Heart left ventricle (tissue), 16 donors: ENCODE results near the gene CKM. TPM values are rescaled to one million over a fixed set of nuclear protein-coding genes. Genes with fewer than 3 reads are reported as not detected.

Experiments
- ATAC-seq, 4 donors: fragments of 200-7000 bp; cut with Tn5 transposase; one replicate each; pipeline ENCODE4 v1.9.1; 2020 to 2022; ENCODE audit warnings: moderate library complexity in 4 of 4, mild to moderate bottlenecking in 3 of 4, moderate number of reproducible peaks in 1 of 4
- DNase-seq, 5 donors: peaks; one replicate each; pipeline ENCODE4 v3.0.0-alpha.2; 2020
- H3K27ac ChIP-seq, 12 donors: fragments of 200-600 bp; sonication (generic) in 4 of 12; one replicate each; pipeline versions ENCODE4 v1.5.0 to v1.8.0; 2016 to 2022; ENCODE audit warnings: mild to moderate bottlenecking in 2 of 12
- H3K27me3 ChIP-seq, 9 donors: fragments of 200-600 bp; sonication (generic) in 2 of 9; one replicate each; pipeline versions ENCODE4 v1.5.1 to v1.8.0; 2016 to 2022; ENCODE audit warnings: mild to moderate bottlenecking in 3 of 9
- H3K36me3 ChIP-seq, 9 donors: fragments of 200-600 bp; sonication (generic) in 2 of 9; one replicate each; pipeline versions ENCODE4 v1.5.0 to v1.8.0; 2018 to 2022; ENCODE audit warnings: mild to moderate bottlenecking in 2 of 9
- H3K4me1 ChIP-seq, 12 donors: fragments of 200-600 bp; sonication (generic) in 4 of 12; one replicate each; pipeline versions ENCODE4 v1.5.0 to v1.8.0; 2016 to 2022; ENCODE audit warnings: mild to moderate bottlenecking in 3 of 12
- H3K4me3 ChIP-seq, 12 donors: fragments of 200-600 bp; sonication (generic) in 4 of 12; one replicate each; pipeline versions ENCODE4 v1.5.0 to v1.8.0; 2017 to 2022; ENCODE audit warnings: mild to moderate bottlenecking in 9 of 12, moderate library complexity in 4 of 12
- H3K9me3 ChIP-seq, 12 donors: fragments of 200-600 bp; sonication (generic) in 4 of 12; one replicate each; pipeline versions ENCODE4 v1.5.0 to v1.8.0; 2016 to 2022; ENCODE audit warnings: mild to moderate bottlenecking in 1 of 12
- POLR2A ChIP-seq, 2 donors: fragments of 450-650 bp; IDR thresholded peaks; one replicate each; pipeline ENCODE4 v1.6.1; 2017; ENCODE audit warnings: antibody characterized with exemption in 2 of 2, mild to moderate bottlenecking in 2 of 2, moderate library complexity in 2 of 2
- WGBS, 4 donors: extraction: QIAGEN DNeasy Blood & Tissue Kit in 2 of 4; methylation state at CpG; one replicate each; pipeline versions ENCODE4 v1.1.5 to v1.1.7; 2013 to 2018; 5-methylcytosine and 5-hydroxymethylcytosine counted together
- intact Hi-C, 10 donors: fragments of 100-400 bp; cut with DNase I; formaldehyde crosslinking; loops; one replicate each; pipeline versions ENCODE4 v1.11.1 to v1.14.2; 2022
- polyA plus RNA-seq, 2 donors: library from polyadenylated mRNA; stranded (reverse); fragments of 200-250 nt; gene quantifications; one replicate each; pipeline ENCODE4 v1.2.3, GENCODE V29; 2013
- total RNA-seq, 9 donors: library from RNA; depleted of rRNA in 2 of 9; stranded (reverse); fragments of >200 nt in 2 of 9; fragmentation: NEBNext Ultra II Directional in 3 of 9; extraction: Animal tissue kit (Norgen Biotek cat#: 25700) in 3 of 9; gene quantifications; one replicate each; pipeline versions ENCODE4 v1.1.0 to v1.2.4, GENCODE V29; 2016 to 2023
- TF ChIP-seq, protein P1 (sequence below), 12 donors: fragments of 200-600 bp; sonication (generic) in 4 of 12; IDR thresholded peaks; one replicate each; pipeline versions ENCODE4 v1.5.0 to v1.8.0; 2018 to 2022; ENCODE audit warnings: antibody characterized with exemption in 12 of 12, mild to moderate bottlenecking in 5 of 12
- donor health status: ischemic (EF 13 %, LVEDD 7.1; RV severe dilation, severe dysfunction).
- donor health status: healthy with polysubstance abuse.
- donor health status: DM: no; HTN: yes; CAD: no.
- donor health status: DM: no; HTN: no; CAD: no.
- donor health status: ischemic (EF 25% LVEDD 6.9; RV normal size, moderate dysfunction).
- donor health status: ischemic (EF 25% LVEDD 5.7; RV mildly dilated, moderate dysfunction).
- donor health status: healthy.
- donor health status: DM: yes; HTN: yes; CAD: no.
- donor health status: ischemic (EF 35%, LVEDD 5.7; RV mildly dilated, moderate dysfunction).
- donor health status: nonischemic (EF 11% LVEDD 7.7; RV severe dilation, severe dysfunction).
- donor health status: DM: yes; HTN: yes; CAD: no.
- donor health status: PGD.
- donor health status: ischemic (EF 29% LVEDD 5.4; RV normal size, mild dysfunction).
- donor health status: nonischemic (EF 23%, LVEDD 6.1; RV moderate dilation, normal function).

The CKM gene
- total and polyA plus RNA-seq, 11 donors = 1,885 to 11,128 (median 3,786) TPM

DNA sequence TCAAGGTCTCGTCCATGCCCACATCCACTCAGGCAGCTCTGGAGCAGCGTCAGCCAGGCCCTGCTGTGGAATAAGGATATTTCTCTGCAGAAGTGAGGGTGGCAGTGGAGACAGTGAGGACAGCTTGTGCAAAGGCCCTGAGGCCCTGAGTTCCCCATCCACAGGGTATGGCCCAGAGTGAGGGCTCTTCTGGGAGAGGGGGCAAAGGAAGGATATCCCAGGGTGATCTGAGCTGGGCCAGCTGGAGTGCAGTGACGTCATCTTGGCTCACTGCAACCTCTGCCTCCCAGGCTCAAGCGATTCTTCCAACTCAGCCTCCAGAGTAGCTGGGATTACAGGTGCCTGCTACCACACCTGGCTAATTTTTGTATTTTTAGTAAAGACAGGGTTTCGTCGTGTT lies 60.1 kb downstream of the CKM start:
- no peak for TF ChIP-seq POLR2A (IDR thresholded peaks at IDR 0.05)
- TF ChIP-seq, protein P1, sequence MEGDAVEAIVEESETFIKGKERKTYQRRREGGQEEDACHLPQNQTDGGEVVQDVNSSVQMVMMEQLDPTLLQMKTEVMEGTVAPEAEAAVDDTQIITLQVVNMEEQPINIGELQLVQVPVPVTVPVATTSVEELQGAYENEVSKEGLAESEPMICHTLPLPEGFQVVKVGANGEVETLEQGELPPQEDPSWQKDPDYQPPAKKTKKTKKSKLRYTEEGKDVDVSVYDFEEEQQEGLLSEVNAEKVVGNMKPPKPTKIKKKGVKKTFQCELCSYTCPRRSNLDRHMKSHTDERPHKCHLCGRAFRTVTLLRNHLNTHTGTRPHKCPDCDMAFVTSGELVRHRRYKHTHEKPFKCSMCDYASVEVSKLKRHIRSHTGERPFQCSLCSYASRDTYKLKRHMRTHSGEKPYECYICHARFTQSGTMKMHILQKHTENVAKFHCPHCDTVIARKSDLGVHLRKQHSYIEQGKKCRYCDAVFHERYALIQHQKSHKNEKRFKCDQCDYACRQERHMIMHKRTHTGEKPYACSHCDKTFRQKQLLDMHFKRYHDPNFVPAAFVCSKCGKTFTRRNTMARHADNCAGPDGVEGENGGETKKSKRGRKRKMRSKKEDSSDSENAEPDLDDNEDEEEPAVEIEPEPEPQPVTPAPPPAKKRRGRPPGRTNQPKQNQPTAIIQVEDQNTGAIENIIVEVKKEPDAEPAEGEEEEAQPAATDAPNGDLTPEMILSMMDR (IDR thresholded peaks at IDR 0.05) = no peak
- no peak overlapping the region for H3K4me3 ChIP-seq
- peaks cover 0 to 36% (median 17%) of the 10 kb centered on the region in 9 donors for H3K36me3 ChIP-seq
- ATAC-seq (no peak), DNase-seq (no peak)
- no peaks in the 10 kb centered on the region for H3K9me3 ChIP-seq
- 85 to 97% (median 89%) methylated on average over 6 of the region's 6 CpGs for WGBS, 4 donors
- H3K27me3 ChIP-seq = no peaks in the 10 kb centered on the region
- no peaks in the 10 kb centered on the region for H3K4me1 ChIP-seq
- intact Hi-C loops = no loop called here
- no peak overlapping the region for H3K27ac ChIP-seq

GRCh38 chr19:45258862-45259261 lies 63.8 kb downstream of the CKM start:
- DNase-seq (no peak), ATAC-seq (no peak)
- WGBS, 4 donors = 96 to 100% (median 97%) methylated on average over 7 to 19 of the region's 19 CpGs

DNA sequence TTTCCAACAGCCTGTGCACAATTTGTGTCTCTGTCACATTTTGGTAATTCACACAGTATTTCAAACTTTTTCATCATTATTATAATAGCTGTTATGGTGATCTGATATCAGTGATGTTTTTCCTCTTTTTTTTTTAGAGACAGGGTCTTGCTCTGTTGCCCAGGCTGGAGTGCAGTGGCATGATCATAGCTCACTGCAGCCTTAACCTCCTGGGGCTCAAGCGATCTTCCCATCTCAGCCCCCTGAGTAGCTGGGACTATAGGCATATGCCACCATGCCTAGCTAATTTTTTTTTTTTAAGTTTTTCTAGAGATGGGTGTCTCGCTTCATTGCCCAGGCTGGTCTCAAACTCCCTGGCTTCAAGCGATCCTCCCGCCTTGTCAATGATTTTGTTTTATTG lies 65.8 kb downstream of the CKM start:
- WGBS, 4 donors = 92 to 98% (median 95%) methylated on average over 4 of the region's 4 CpGs
- ATAC-seq = no peak
- no peaks in the 10 kb centered on the region for H3K27me3 ChIP-seq

More at GRCh38 chr19:45258862-45259261, 63.8 kb downstream of the CKM start:
- Histone ChIP-seq H3K4me1 (peaks cover 0 to 7% (median 3%) of the 10 kb centered on the region in 12 donors), H3K36me3 (peaks cover 0 to 21% (median 5%) of the 10 kb centered on the region in 9 donors), H3K27me3 (no peaks in the 10 kb centered on the region), H3K9me3 (no peaks in the 10 kb centered on the region), H3K27ac (no peak overlapping the region), H3K4me3 (no peak overlapping the region)
- intact Hi-C loops = no loop called here
- TF ChIP-seq POLR2A (IDR thresholded peaks at IDR 0.05) = no peak
- TF ChIP-seq, protein P1 (IDR thresholded peaks at IDR 0.05) = no peak

More for the DNA sequence above, 65.8 kb downstream of the CKM start:
- H3K9me3 ChIP-seq = no peaks in the 10 kb centered on the region
- no peak for DNase-seq
- H3K36me3 ChIP-seq = peaks cover 0 to 13% (median 3%) of the 10 kb centered on the region in 9 donors
- H3K4me3 ChIP-seq = no peak overlapping the region
- peaks cover 0 to 28% (median 19%) of the 10 kb centered on the region in 12 donors for H3K4me1 ChIP-seq
- no peak overlapping the region for H3K27ac ChIP-seq
- TF ChIP-seq, protein P1 (IDR thresholded peaks at IDR 0.05) = no peak
- no peak for TF ChIP-seq POLR2A (IDR thresholded peaks at IDR 0.05)
- intact Hi-C loops = no loop called here

Other genes starting within 250 kb of the CKM start
- 1 to 10 TPM in 1 of 9 donors, under 1 TPM in 6, not detected in 2; 0.16 to 1.2 (median 0.36) TPM for gene ZNF296, start 246.4 kb downstream of the CKM start, total RNA-seq
- under 1 TPM; 0.19 to 0.46 TPM for gene ZNF296, start 246.4 kb downstream of the CKM start, polyA plus RNA-seq
- gene GEMIN7, start 243.6 kb downstream of the CKM start, total RNA-seq = 10 to 100 TPM; 11.4 to 22.0 (median 17.0) TPM
- gene GEMIN7, start 243.6 kb downstream of the CKM start, polyA plus RNA-seq = 10 to 100 TPM; 25.0 to 40.8 TPM
- 10 to 100 TPM; 16.0 to 33.7 (median 17.1) TPM for gene PPP1R37, start 229.7 kb downstream of the CKM start, total RNA-seq
- gene PPP1R37, start 229.7 kb downstream of the CKM start, polyA plus RNA-seq = 10 to 100 TPM; 24.0 to 27.9 TPM
- gene NKPD1, start 161.9 kb downstream of the CKM start, total RNA-seq = under 1 TPM in 3 of 9 donors, not detected in 6; 0.09 to 0.28 (median 0.09) TPM
- under 1 TPM in 1 of 2 donors, not detected in 1; 0.18 TPM for gene NKPD1, start 161.9 kb downstream of the CKM start, polyA plus RNA-seq
- gene TRAPPC6A, start 144.6 kb downstream of the CKM start, total RNA-seq = 10 to 100 TPM in 8 of 9 donors, 1 to 10 TPM in 1; 7.7 to 22.8 (median 18.6) TPM
- 10 to 100 TPM; 12.3 to 19.2 TPM for gene TRAPPC6A, start 144.6 kb downstream of the CKM start, polyA plus RNA-seq
- gene BLOC1S3, start 144.1 kb downstream of the CKM start, total RNA-seq = 1 to 10 TPM; 2.9 to 8.1 (median 4.8) TPM
- 1 to 10 TPM; 2.0 to 8.0 TPM for gene BLOC1S3, start 144.1 kb downstream of the CKM start, polyA plus RNA-seq
- 1 to 10 TPM in 4 of 9 donors, under 1 TPM in 5; 0.32 to 2.5 (median 0.85) TPM for gene EXOC3L2, start 77.5 kb downstream of the CKM start, total RNA-seq
- gene EXOC3L2, start 77.5 kb downstream of the CKM start, polyA plus RNA-seq = 1 to 10 TPM in 1 of 2 donors, under 1 TPM in 1; 0.88 to 1.3 TPM
- gene MARK4, start 71.6 kb downstream of the CKM start, total RNA-seq = 10 to 100 TPM; 25.5 to 46.9 (median 32.8) TPM
- gene MARK4, start 71.6 kb downstream of the CKM start, polyA plus RNA-seq = 10 to 100 TPM; 18.0 to 28.5 TPM
- gene KLC3, start 17.9 kb upstream of the CKM start, total RNA-seq = under 1 TPM in 4 of 9 donors, not detected in 5; 0.12 to 0.69 (median 0.30) TPM
- gene KLC3, start 17.9 kb upstream of the CKM start, polyA plus RNA-seq = under 1 TPM in 1 of 2 donors, not detected in 1; 0.32 TPM
- gene ERCC2, start 47.7 kb upstream of the CKM start, total RNA-seq = 10 to 100 TPM in 8 of 9 donors, 1 to 10 TPM in 1; 9.8 to 24.1 (median 13.9) TPM
- 1 to 10 TPM; 5.8 to 8.4 TPM for gene ERCC2, start 47.7 kb upstream of the CKM start, polyA plus RNA-seq
- gene PPP1R13L, start 82.2 kb upstream of the CKM start, total RNA-seq = 100 to 1,000 TPM in 7 of 9 donors, 10 to 100 TPM in 2; 92.3 to 400 (median 139) TPM
- 100 to 1,000 TPM; 102 to 174 TPM for gene PPP1R13L, start 82.2 kb upstream of the CKM start, polyA plus RNA-seq
- 10 to 100 TPM in 1 of 9 donors, 1 to 10 TPM in 8; 4.4 to 10.6 (median 6.9) TPM for gene POLR1G, start 83.8 kb upstream of the CKM start, total RNA-seq
- gene POLR1G, start 83.8 kb upstream of the CKM start, polyA plus RNA-seq = 1 to 10 TPM; 6.7 to 8.5 TPM
- 100 to 1,000 TPM; 104 to 156 (median 121) TPM for gene ERCC1, start 101.0 kb upstream of the CKM start, total RNA-seq
- 100 to 1,000 TPM; 120 to 294 TPM for gene ERCC1, start 101.0 kb upstream of the CKM start, polyA plus RNA-seq
- gene FOSB, start 145.1 kb upstream of the CKM start, total RNA-seq = 100 to 1,000 TPM in 1 of 9 donors, 10 to 100 TPM in 1, 1 to 10 TPM in 4, under 1 TPM in 3; 0.23 to 107 (median 1.1) TPM
- gene FOSB, start 145.1 kb upstream of the CKM start, polyA plus RNA-seq = 1 to 10 TPM; 1.4 to 8.0 TPM
- gene RTN2, start 174.2 kb upstream of the CKM start, total RNA-seq = 10 to 100 TPM; 12.9 to 33.0 (median 26.9) TPM
- 10 to 100 TPM; 12.1 to 14.2 TPM for gene RTN2, start 174.2 kb upstream of the CKM start, polyA plus RNA-seq
- 1 to 10 TPM in 1 of 9 donors, under 1 TPM in 3, not detected in 5; 0.56 to 2.7 (median 0.65) TPM for gene PPM1N, start 175.6 kb upstream of the CKM start, total RNA-seq
- under 1 TPM; 0.23 to 0.78 TPM for gene PPM1N, start 175.6 kb upstream of the CKM start, polyA plus RNA-seq
- gene VASP, start 184.6 kb upstream of the CKM start, total RNA-seq = 100 to 1,000 TPM in 1 of 9 donors, 10 to 100 TPM in 8; 31.2 to 106 (median 46.8) TPM
- 10 to 100 TPM; 50.9 to 74.9 TPM for gene VASP, start 184.6 kb upstream of the CKM start, polyA plus RNA-seq